Lung (tissue), 12 donors: ENCODE measurements around the gene MRS2. TPM values are rescaled to one million over a fixed set of nuclear protein-coding genes. Genes with fewer than 3 reads are reported as not detected.
"Not testable (repeated sequence)": the region's sequence is repeated elsewhere in the genome, so short reads cannot be mapped to it uniquely, and the experiment has no call there.

ENCODE experiments used
- ATAC-seq: fragments of 200-7000 bp; cut with Tn5 transposase; one replicate; pipeline ENCODE4 v1.9.1; 2020; ENCODE audit warnings: moderate number of reproducible peaks; ENCODE audit not compliant: insufficient read depth, low FRiP score
- DNase-seq, 3 donors: peaks; one replicate each; pipeline ENCODE4 v3.0.0-alpha.2; 2013 to 2017
- H3K27ac ChIP-seq, 2 donors: one replicate each; pipeline ENCODE4 v1.5.1; 2013; ENCODE audit warnings: mild to moderate bottlenecking in 2 of 2, moderate library complexity in 2 of 2, control low read depth in 1 of 2, inconsistent platforms in 1 of 2, low read depth in 1 of 2, low read length in 1 of 2
- H3K27me3 ChIP-seq, 3 donors: one replicate each; pipeline ENCODE4 v1.5.1; 2013; ENCODE audit warnings: low read length in 2 of 3; ENCODE audit not compliant: control insufficient read depth in 3 of 3, insufficient read depth in 3 of 3
- H3K36me3 ChIP-seq, 4 donors: one replicate each; pipeline ENCODE4 v1.5.1; 2013; ENCODE audit warnings: low read length in 4 of 4, mild to moderate bottlenecking in 1 of 4, moderate library complexity in 1 of 4; ENCODE audit not compliant: control insufficient read depth in 4 of 4, insufficient read depth in 4 of 4
- H3K4me1 ChIP-seq, 5 donors: one replicate each; pipeline ENCODE4 v1.5.1; 2013; ENCODE audit warnings: low read length in 5 of 5, mild to moderate bottlenecking in 2 of 5, moderate library complexity in 1 of 5; ENCODE audit not compliant: control insufficient read depth in 5 of 5, insufficient read depth in 5 of 5
- H3K4me3 ChIP-seq: one replicate; pipeline ENCODE4 v1.5.1; 2013; ENCODE audit warnings: mild to moderate bottlenecking, control low read depth, moderate library complexity
- H3K9ac ChIP-seq, 2 donors: one replicate each; pipeline ENCODE4 v1.5.1; 2013; ENCODE audit warnings: low read length in 2 of 2, control low read depth in 1 of 2; ENCODE audit not compliant: insufficient read depth in 1 of 2
- H3K9me3 ChIP-seq, 4 donors: one replicate each; pipeline ENCODE4 v1.5.1; 2013; ENCODE audit warnings: low read length in 3 of 4, mild to moderate bottlenecking in 1 of 4, moderate library complexity in 1 of 4; ENCODE audit not compliant: control insufficient read depth in 4 of 4, insufficient read depth in 3 of 4
- CTCF ChIP-seq: IDR thresholded peaks from 2 replicates; pipeline ENCODE4 v1.5.1; 2012; ENCODE audit warnings: mild to moderate bottlenecking; ENCODE audit errors: control extremely low read depth, extremely low read depth
- WGBS, 2 donors: extraction: QIAGEN DNeasy Blood & Tissue Kit; methylation state at CpG; one replicate each; pipeline ENCODE4 v1.1.7; 2013; 5-methylcytosine and 5-hydroxymethylcytosine counted together
- polyA plus RNA-seq, 2 donors: library from polyadenylated mRNA; stranded (reverse); fragments of 200-250 nt; gene quantifications; one replicate each; pipeline ENCODE4 v1.2.1, GENCODE V29; 2013
- total RNA-seq, 2 donors: library from RNA; depleted of rRNA in 1 of 2; stranded (reverse); fragments of >200 nt in 1 of 2; gene quantifications; one replicate each; pipeline ENCODE4 v1.2.1, GENCODE V29; 2014 to 2021
- donor health status: control.
- donor health status: control.
- donor health status: Bipolar disorder and iron deficiency.
- donor health status: healthy.
- donor health status: DM: yes; HTN: yes; CAD: no.

The MRS2 gene
- total and polyA plus RNA-seq, 4 donors: 13.6 to 26.4 (median 17.8) TPM

DNA sequence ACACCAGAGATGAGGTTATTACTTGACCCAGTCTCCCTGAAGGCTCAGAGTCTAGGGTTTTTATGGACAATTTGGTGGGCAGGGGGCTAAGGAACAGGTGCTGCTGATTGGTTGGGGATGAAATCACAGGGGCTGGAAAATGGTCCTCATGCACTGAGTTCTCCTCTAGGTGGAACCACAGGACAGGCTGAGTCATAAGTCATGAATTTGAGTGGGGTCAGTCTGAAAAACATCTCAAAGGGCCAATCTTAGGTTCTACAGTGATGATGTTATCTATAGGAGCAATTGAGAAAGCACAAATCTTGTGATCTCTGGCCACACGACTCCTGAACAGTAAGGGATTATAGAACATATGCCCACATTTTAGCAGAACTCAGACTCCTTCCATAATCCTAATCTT is 5.9 kb upstream of the MRS2 start:
- Histone ChIP-seq H3K27me3 (peaks cover 0 to 12% (median 3%) of the 10 kb centered on the region in 3 donors), H3K36me3 (no peaks in the 10 kb centered on the region), H3K9me3 (peaks cover 0 to 4% (median 0%) of the 10 kb centered on the region in 4 donors), H3K27ac (no peak overlapping the region), H3K9ac (no peak overlapping the region), H3K4me3 (no peak overlapping the region), H3K4me1 (no peaks in the 10 kb centered on the region)
- WGBS, 2 donors: 85 to 87% methylated on average over 1 of the region's 1 CpG
- no peak for TF ChIP-seq CTCF
- DNase-seq (no peak), ATAC-seq (no peak)

GRCh38 chr6:24397631-24398030 is 5.1 kb upstream of the MRS2 start:
- Histone ChIP-seq H3K27me3 (peaks cover 0 to 12% (median 3%) of the 10 kb centered on the region in 3 donors), H3K4me3 (no peak overlapping the region), H3K9me3 (peaks cover 0 to 4% (median 0%) of the 10 kb centered on the region in 4 donors), H3K4me1 (peaks cover 0 to 5% (median 0%) of the 10 kb centered on the region in 5 donors), H3K9ac (no peak overlapping the region), H3K36me3 (no peaks in the 10 kb centered on the region), H3K27ac (no peak overlapping the region)
- DNase-seq (no peak), ATAC-seq (no peak)
- no peak for TF ChIP-seq CTCF
- 79 to 82% methylated on average over 1 of the region's 1 CpG for WGBS, 2 donors

- not testable (repeated sequence) for H3K9ac ChIP-seq, H3K4me3 ChIP-seq, H3K36me3 ChIP-seq, H3K9me3 ChIP-seq, ATAC-seq, DNase-seq, H3K27ac ChIP-seq, H3K4me1 ChIP-seq
- H3K27me3 ChIP-seq: peaks cover 0 to 12% (median 3%) of the 10 kb centered on the region in 3 donors
- WGBS, 2 donors: 18 to 20% methylated on average over 17 of the region's 17 CpGs
Measured at GRCh38 chr6:24400045-24401039, 2.4 kb upstream of the MRS2 start.

DNA sequence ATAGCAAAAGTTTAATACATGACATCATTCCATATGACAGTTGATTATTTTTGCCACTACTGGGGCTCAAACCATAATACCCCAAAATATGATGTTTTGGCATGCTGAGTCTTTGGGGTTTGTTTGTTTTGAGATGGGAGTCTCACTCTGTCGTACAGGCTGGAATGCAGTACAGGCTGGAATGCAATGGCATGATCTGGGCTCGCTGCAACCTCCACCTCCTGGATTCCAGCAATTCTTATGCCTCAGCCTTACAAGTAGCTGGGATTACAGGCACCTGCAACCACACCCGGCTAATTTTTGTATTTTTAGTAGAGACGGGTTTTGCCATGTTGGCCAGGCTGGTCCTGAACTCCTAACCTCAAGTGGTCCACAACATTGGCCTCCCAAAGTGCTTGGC is 1.3 kb upstream of the MRS2 start:
- TF ChIP-seq CTCF: no peak
- no peak for ATAC-seq
- Histone ChIP-seq H3K9ac (no peak overlapping the region), H3K36me3 (peaks cover 0 to 9% (median 5%) of the 10 kb centered on the region in 4 donors), H3K27me3 (peaks cover 0 to 12% (median 3%) of the 10 kb centered on the region in 3 donors), H3K4me1 (peaks cover 0 to 11% (median 3%) of the 10 kb centered on the region in 5 donors), H3K9me3 (peaks cover 0 to 4% (median 0%) of the 10 kb centered on the region in 4 donors), H3K4me3 (no peak overlapping the region), H3K27ac (no peak overlapping the region)
- DNase-seq: no peak
- 73 to 80% methylated on average over 4 of the region's 4 CpGs for WGBS, 2 donors
